H1 (cell line): ENCODE results near the gene EYA2. TPM values are rescaled to one million over a fixed set of nuclear protein-coding genes. Genes with fewer than 3 reads are reported as not detected.

ENCODE experiments used
- CTCF ChIA-PET: fragments of 300-600 bp; sonication (Branson Sonifier 250); formaldehyde crosslinking; loops from one replicate; lab custom pipeline; 2021; ENCODE audit not compliant: partially characterized antibody; lab: Charles Lee
- POLR2A ChIA-PET: fragments of 300-600 bp; sonication (Branson Sonifier 250); formaldehyde crosslinking; loops from one replicate; lab custom pipeline; 2021; ENCODE audit warnings: inconsistent platforms; ENCODE audit not compliant: partially characterized antibody; lab: Charles Lee
- DNase-seq, 2 experiments: peaks; one replicate each; pipeline versions ENCODE4 v3.0.0 to v3.0.0-alpha.2; 2010 to 2022; ENCODE audit warnings: low spot score in 2 of 2, low read depth in 1 of 2, mixed read lengths in 1 of 2
- FAIRE-seq: peaks from 2 replicates; lab custom pipeline; 2011; peaks lifted over from hg19 to GRCh38; lab: Jason Lieb, UNC
- H2AFZ ChIP-seq: 2 replicates; pipeline ENCODE4 v1.8.1; 2012; ENCODE audit warnings: low read length, inconsistent platforms
- H2AK5ac ChIP-seq: 2 replicates; pipeline ENCODE4 v1.6.1; 2013; ENCODE audit warnings: low read depth, low read length
- H2BK120ac ChIP-seq: replicated peaks from 2 replicates; pipeline ENCODE3; 2013; ENCODE audit warnings: low read depth, low read length, inconsistent platforms
- H2BK12ac ChIP-seq: 2 replicates; pipeline ENCODE4 v1.6.1; 2013; ENCODE audit warnings: low read depth, low read length
- H2BK15ac ChIP-seq: 2 replicates; pipeline ENCODE4 v1.6.1; 2013; ENCODE audit warnings: low read length
- H2BK20ac ChIP-seq: 2 replicates; pipeline ENCODE4 v1.6.1; 2013; ENCODE audit warnings: low read length
- H2BK5ac ChIP-seq: 2 replicates; pipeline ENCODE4 v1.6.1; 2013; ENCODE audit warnings: low read depth, low read length
- H3K14ac ChIP-seq: 2 replicates; pipeline ENCODE4 v1.6.1; 2013; ENCODE audit warnings: inconsistent platforms; ENCODE audit not compliant: insufficient read length
- H3K18ac ChIP-seq: 2 replicates; pipeline ENCODE4 v1.6.1; 2013; ENCODE audit warnings: low read length; ENCODE audit errors: extremely low read depth
- H3K23ac ChIP-seq: 2 replicates; pipeline ENCODE4 v1.6.1; 2013; ENCODE audit warnings: inconsistent platforms; ENCODE audit not compliant: insufficient read length
- H3K23me2 ChIP-seq: 2 replicates; pipeline ENCODE4 v1.6.1; 2013; ENCODE audit warnings: low read depth, low read length
- H3K27ac ChIP-seq: 2 replicates; pipeline ENCODE4 v1.6.1; 2011; ENCODE audit warnings: low read depth, low read length, inconsistent platforms
- H3K27me3 ChIP-seq, 4 experiments: replicated peaks in 1 of 4; 1 replicate in 1 of 4; 2 replicates in 3 of 4; pipeline versions ENCODE4 v1.6.1 to v1.8.1; 2011 to 2013; ENCODE audit warnings: low read length in 3 of 4, mild to moderate bottlenecking in 3 of 4, inconsistent platforms in 2 of 4, mixed read lengths in 2 of 4, moderate library complexity in 1 of 4; ENCODE audit not compliant: control insufficient read depth in 3 of 4, insufficient read depth in 3 of 4; ENCODE audit errors: extremely low read depth in 1 of 4
- H3K36me3 ChIP-seq, 4 experiments: 2 replicates each; pipeline versions ENCODE4 v1.6.1 to v1.8.1; 2011 to 2013; ENCODE audit warnings: mild to moderate bottlenecking in 4 of 4, low read length in 3 of 4, moderate library complexity in 2 of 4, control low read depth in 1 of 4, inconsistent platforms in 1 of 4; ENCODE audit not compliant: insufficient read depth in 4 of 4, control insufficient read depth in 2 of 4
- H3K4ac ChIP-seq: replicated peaks from 2 replicates; pipeline ENCODE3; 2013; ENCODE audit warnings: low read length, low read depth, mixed read lengths, inconsistent platforms; ENCODE audit not compliant: insufficient read length
- H3K4me1 ChIP-seq, 4 experiments: replicated peaks in 1 of 4; 1 replicate in 1 of 4; 2 replicates in 3 of 4; pipeline versions ENCODE4 v1.6.1 to v1.8.1; 2011 to 2013; ENCODE audit warnings: low read length in 3 of 4, inconsistent platforms in 2 of 4, mixed read lengths in 1 of 4; ENCODE audit not compliant: insufficient read depth in 4 of 4, control insufficient read depth in 3 of 4
- H3K4me2 ChIP-seq, 2 experiments: 2 replicates each; pipeline versions ENCODE4 v1.6.1 to v1.8.1; 2011 to 2013; ENCODE audit warnings: low read depth in 2 of 2, low read length in 2 of 2, control low read depth in 1 of 2, inconsistent platforms in 1 of 2, mild to moderate bottlenecking in 1 of 2; ENCODE audit not compliant: insufficient read depth in 1 of 2
- H3K4me3 ChIP-seq, 4 experiments: fragments of 200-600, 300-600 bp in 1 of 4; sonication (generic), shearing (Covaris generic), sonication (Bioruptor Twin) in 1 of 4; 2 replicates each; pipeline versions ENCODE4 v1.5.1 to v1.8.1; 2011 to 2016; ENCODE audit warnings: low read length in 4 of 4, low read depth in 3 of 4, control low read depth in 2 of 4, inconsistent platforms in 2 of 4, mild to moderate bottlenecking in 2 of 4, mixed read lengths in 1 of 4, moderate library complexity in 1 of 4; ENCODE audit not compliant: insufficient read depth in 2 of 4; ENCODE audit errors: extremely low read depth in 1 of 4
- H3K56ac ChIP-seq: replicated peaks from 2 replicates; pipeline ENCODE3; 2013; ENCODE audit warnings: low read depth, mild to moderate bottlenecking, mixed read lengths, low read length, inconsistent platforms; ENCODE audit not compliant: insufficient read length
- H3K79me1 ChIP-seq: 2 replicates; pipeline ENCODE4 v1.6.1; 2013; ENCODE audit warnings: low read depth, low read length, control low read depth
- H3K79me2 ChIP-seq, 2 experiments: 2 replicates each; pipeline versions ENCODE4 v1.6.1 to v1.8.1; 2012 to 2013; ENCODE audit warnings: low read length in 2 of 2, mild to moderate bottlenecking in 2 of 2, inconsistent platforms in 1 of 2; ENCODE audit not compliant: insufficient read depth in 2 of 2, control insufficient read depth in 1 of 2
- H3K9ac ChIP-seq, 4 experiments: replicated peaks in 1 of 4; 1 replicate in 1 of 4; 2 replicates in 3 of 4; pipeline versions ENCODE4 v1.6.1 to v1.8.1; 2011 to 2013; ENCODE audit warnings: low read depth in 3 of 4, low read length in 3 of 4, control low read depth in 2 of 4, mild to moderate bottlenecking in 2 of 4, moderate library complexity in 2 of 4, inconsistent platforms in 1 of 4; ENCODE audit errors: extremely low read depth in 1 of 4
- H3K9me3 ChIP-seq, 2 experiments: 2 replicates each; pipeline versions ENCODE4 v1.6.1 to v1.8.1; 2012 to 2013; ENCODE audit warnings: mild to moderate bottlenecking in 2 of 2, moderate library complexity in 2 of 2, control low read depth in 1 of 2, inconsistent platforms in 1 of 2, low read depth in 1 of 2, low read length in 1 of 2, mixed read lengths in 1 of 2; ENCODE audit not compliant: insufficient read depth in 2 of 2
- H4K20me1 ChIP-seq, 2 experiments: replicated peaks in 1 of 2; 2 replicates each; pipeline versions ENCODE3 to v1.8.1; 2011 to 2013; ENCODE audit warnings: inconsistent platforms in 2 of 2, low read length in 2 of 2, mild to moderate bottlenecking in 1 of 2; ENCODE audit not compliant: insufficient read depth in 2 of 2, control insufficient read depth in 1 of 2
- H4K5ac ChIP-seq: 2 replicates; pipeline ENCODE4 v1.6.1; 2013; ENCODE audit warnings: low read length, low read depth, mixed read lengths, inconsistent platforms; ENCODE audit not compliant: insufficient read length
- H4K8ac ChIP-seq: 2 replicates; pipeline ENCODE4 v1.8.0; 2013; ENCODE audit warnings: mild to moderate bottlenecking, moderate library complexity, low read length, inconsistent platforms; ENCODE audit not compliant: insufficient read depth; ENCODE audit errors: extremely low read depth
- H4K91ac ChIP-seq: replicated peaks from 2 replicates; pipeline ENCODE3; 2013; ENCODE audit warnings: low read length, mixed read lengths, inconsistent platforms; ENCODE audit not compliant: insufficient read length
- CHD1 ChIP-seq: IDR thresholded peaks from 2 replicates; pipeline ENCODE4 v1.6.1; 2012; ENCODE audit warnings: low read depth, low read length, improper control_type of control experiment
- CREB1 ChIP-seq: IDR thresholded peaks from 2 replicates; pipeline ENCODE4 v1.6.1; 2012; ENCODE audit warnings: inconsistent platforms
- GABPA ChIP-seq: IDR thresholded peaks from 2 replicates; pipeline ENCODE4 v1.6.1; 2011; ENCODE audit warnings: mild to moderate bottlenecking, low read length, moderate library complexity, borderline replicate concordance; ENCODE audit not compliant: insufficient read depth
- HDAC2 ChIP-seq, 2 experiments: fragments of 300-600 bp in 1 of 2; sonication (generic) in 1 of 2; IDR thresholded peaks; 2 replicates each; pipeline ENCODE4 v1.6.1; 2011 to 2012; ENCODE audit warnings: low read depth in 2 of 2, low read length in 2 of 2, mild to moderate bottlenecking in 2 of 2, moderate library complexity in 2 of 2, borderline replicate concordance in 1 of 2, inconsistent platforms in 1 of 2
- HDAC6 ChIP-seq: IDR thresholded peaks from one replicate; pipeline ENCODE4 v1.7.1; 2012; ENCODE audit warnings: low read depth, mild to moderate bottlenecking, inconsistent platforms, low read length, moderate library complexity
- JUN ChIP-seq: IDR thresholded peaks from 2 replicates; pipeline ENCODE4 v1.6.1; 2011; ENCODE audit warnings: low read depth, mild to moderate bottlenecking, improper control_type of control experiment, low read length
- KDM1A ChIP-seq: fragments of 200-600, 300-600 bp; sonication (generic); IDR thresholded peaks from 2 replicates; pipeline ENCODE4 v1.7.1; 2016; ENCODE audit warnings: mild to moderate bottlenecking, low read length, borderline replicate concordance
- MAFK ChIP-seq: IDR thresholded peaks from 2 replicates; pipeline ENCODE4 v1.6.1; 2012; ENCODE audit warnings: low read depth, mild to moderate bottlenecking, improper control_type of control experiment, low read length
- SAP30 ChIP-seq: fragments of 300-600 bp; sonication (generic); IDR thresholded peaks from 2 replicates; pipeline ENCODE4 v1.7.1; 2012; ENCODE audit warnings: low read length, moderate library complexity, mild to moderate bottlenecking, inconsistent platforms; ENCODE audit not compliant: insufficient read depth, insufficient replicate concordance
- YY1 ChIP-seq: IDR thresholded peaks from 2 replicates; pipeline ENCODE4 v1.6.1; 2011; ENCODE audit warnings: low read depth, mild to moderate bottlenecking, low read length
- WGBS, 2 experiments: shearing (Covaris generic) in 1 of 2; methylation state at CpG; one replicate each; pipeline versions ENCODE4 v1.1.6 to v1.1.7; 2013 to 2015; ENCODE audit warnings: low lambda C conversion rate in 2 of 2, mixed read lengths in 2 of 2, inconsistent platforms in 1 of 2, low coverage in 1 of 2, missing lambda C conversion rate in 1 of 2; ENCODE audit not compliant: insufficient replicate concordance in 2 of 2, insufficient coverage in 1 of 2, insufficient read length in 1 of 2; ENCODE audit errors: extremely low coverage in 1 of 2, missing lambda C conversion rate in 1 of 2; 5-methylcytosine and 5-hydroxymethylcytosine counted together
- polyA plus RNA-seq, 7 experiments: library from polyadenylated mRNA; depleted of rRNA in 3 of 7; stranded (reverse) in 5 of 7; unstranded in 2 of 7; fragments of >200 nt in 5 of 7; fragments of 200-250 nt in 2 of 7; gene quantifications; 1 replicate in 5 of 7; 2 replicates in 1 of 7; 4 replicates in 1 of 7; pipeline versions ENCODE4 v1.2.1 to v1.2.3, GENCODE V29; 2011 to 2013; ENCODE audit warnings: missing spikeins in 2 of 7, mixed read lengths in 2 of 7
- total RNA-seq: library from RNA; stranded (reverse); fragmentation: NEBNext Ultra II Directional; extraction: Animal tissue kit (Norgen Biotek cat#: 25700); gene quantifications from 2 replicates; pipeline ENCODE4 v1.2.1, GENCODE V29; 2021

The EYA2 gene
- total and polyA plus RNA-seq, 2 of the 8 experiments (the other 6 are each of a cell fraction or from before 2014, with no cell fraction given): 1.6 to 1.7 TPM

DNA sequence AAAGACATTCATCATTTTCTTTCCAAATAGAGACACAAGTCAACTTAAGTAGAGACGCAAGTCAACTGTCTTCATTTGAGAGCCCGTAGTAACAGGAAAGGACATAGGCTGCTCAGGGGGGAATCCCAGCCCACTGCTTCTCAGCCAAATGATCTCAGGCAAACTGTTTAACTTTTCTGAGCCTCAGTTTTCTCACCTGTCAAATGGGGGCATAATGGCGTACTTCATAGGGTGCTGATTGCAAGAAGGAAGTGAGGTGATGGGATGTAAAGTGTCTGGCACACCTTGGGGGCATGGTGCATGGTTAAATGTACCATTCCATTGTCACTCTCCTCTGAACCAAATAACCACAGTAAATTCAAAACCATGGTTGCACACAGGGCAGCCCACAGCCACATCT is 96.5 kb downstream of the EYA2 start:
- no peaks in the 10 kb centered on the region for H3K79me1 ChIP-seq
- no peak overlapping the region for H3K14ac ChIP-seq
- no peaks in the 10 kb centered on the region for H4K20me1 ChIP-seq
- H3K23ac ChIP-seq: no peak overlapping the region
- FAIRE-seq (no peak), DNase-seq (no peak)
- no peak overlapping the region for H2AFZ ChIP-seq
- peak overlapping the region; percentile 53; the same call in 1 of the 2 replicates for H2BK20ac ChIP-seq
- no peak overlapping the region for H2AK5ac ChIP-seq
- H3K79me2 ChIP-seq: no peaks in the 10 kb centered on the region
- H2BK12ac ChIP-seq: no peak overlapping the region
- H3K27me3 ChIP-seq: no peaks in the 10 kb centered on the region
- H3K27ac ChIP-seq: no peak overlapping the region
- H3K56ac ChIP-seq: no peak overlapping the region
- H4K5ac ChIP-seq: no peak overlapping the region
- H3K9ac ChIP-seq: no peak overlapping the region
- H3K36me3 ChIP-seq: no peaks in the 10 kb centered on the region
- ChIA-PET CTCF (interaction anchor here (0.9 kb wide), 1 partner anchor 17 kb away, joined by 3 read pairs; no protein-coding TSS in a partner anchor), POLR2A (no interaction called here)
- H3K4ac ChIP-seq: no peak overlapping the region
- no peaks in the 10 kb centered on the region for H3K23me2 ChIP-seq
- H3K4me3 ChIP-seq: no peak overlapping the region
- TF ChIP-seq YY1: peak; percentile 57; the same call in 1 of the 2 replicates
- TF ChIP-seq HDAC6: no peak
- no peak for TF ChIP-seq SAP30
- TF ChIP-seq GABPA: no peak
- TF ChIP-seq KDM1A: peak; percentile 90; the same call in 1 of the 2 replicates
- TF ChIP-seq CHD1: no peak
- TF ChIP-seq HDAC2 (IDR thresholded peaks at IDR 0.05; ENCODE audit: borderline replicate concordance in 1 of 2, low read depth in 2 of 2, low read length in 2 of 2): 0 out of 4 replicates have a peak, but pooled peaks of 1 of the 2 experiments have one; percentile 48
- no peak for TF ChIP-seq MAFK
- TF ChIP-seq CREB1: no peak
- TF ChIP-seq JUN: no peak
- no peak overlapping the region for H4K8ac ChIP-seq
- H3K9me3 ChIP-seq: no peaks in the 10 kb centered on the region
- 0 out of 2 replicates have a peak overlapping the region, but pooled peaks have one; percentile 7 for H3K18ac ChIP-seq
- 93% methylated on average over 3 of the region's 3 CpGs; no CpG with 5 or more reads in 1 of the 2 experiments for WGBS, 2 experiments
- peak overlapping the region; percentile 8 for H4K91ac ChIP-seq
- peaks cover 6 to 25% (median 18%) of the 10 kb centered on the region in 4 experiments; a peak in 6 of 7 replicates for H3K4me1 ChIP-seq
- no peak overlapping the region for H2BK15ac ChIP-seq
- H3K4me2 ChIP-seq: no peak overlapping the region
- H2BK5ac ChIP-seq: no peak overlapping the region
- H2BK120ac ChIP-seq: no peak overlapping the region
